ENCODE data around the gene TUBB4B.

Gene TUBB4B

GRCh38 chr9:137216188-137216965 lies 24.7 kb upstream of the TUBB4B start:
- TF ChIP-seq CTCF (IDR thresholded peaks at IDR 0.05; ENCODE audit: borderline replicate concordance, control extremely low read depth, extremely low read depth, insufficient read depth, missing control alignments), result no peak
- DNase-seq (ENCODE audit: low spot score), result no peak
- in situ Hi-C loops (cut with MboI; ENCODE audit: low sequenced_read_pairs, unreplicated experiment), result no loop called here

- in situ Hi-C loops (cut with MboI; ENCODE audit: low sequenced_read_pairs, unreplicated experiment), result no loop called here
- TF ChIP-seq CTCF (IDR thresholded peaks at IDR 0.05; ENCODE audit: borderline replicate concordance, control extremely low read depth, extremely low read depth, insufficient read depth, missing control alignments), result no peak
- no peak for DNase-seq (ENCODE audit: low spot score)
Measured at GRCh38 chr9:137217276-137218211, 23.5 kb upstream of the TUBB4B start.

- no peak for DNase-seq (ENCODE audit: low spot score)
- no peak for TF ChIP-seq CTCF (IDR thresholded peaks at IDR 0.05; ENCODE audit: borderline replicate concordance, control extremely low read depth, extremely low read depth, insufficient read depth, missing control alignments)
- in situ Hi-C loops (cut with MboI; ENCODE audit: low sequenced_read_pairs, unreplicated experiment), result no loop called here
Measured at GRCh38 chr9:137218212-137218753, 22.8 kb upstream of the TUBB4B start.

- no peak for TF ChIP-seq CTCF (IDR thresholded peaks at IDR 0.05; ENCODE audit: borderline replicate concordance, control extremely low read depth, extremely low read depth, insufficient read depth, missing control alignments)
- in situ Hi-C loops (cut with MboI; ENCODE audit: low sequenced_read_pairs, unreplicated experiment), result no loop called here
- no peak for DNase-seq (ENCODE audit: low spot score)
Measured at GRCh38 chr9:137218754-137219271, 22.3 kb upstream of the TUBB4B start.

GRCh38 chr9:137219757-137220316 lies 21.2 kb upstream of the TUBB4B start:
- TF ChIP-seq CTCF (IDR thresholded peaks at IDR 0.05; ENCODE audit: borderline replicate concordance, control extremely low read depth, extremely low read depth, insufficient read depth, missing control alignments), result no peak
- in situ Hi-C loops (cut with MboI; ENCODE audit: low sequenced_read_pairs, unreplicated experiment), result no loop called here
- no peak for DNase-seq (ENCODE audit: low spot score)
